HG02759 (cell line): ENCODE data around the gene DLGAP4.

Experiments used
- ATAC-seq: cut with Tn5 transposase; IDR thresholded peaks from one replicate; pipeline ENCODE4 v1.9.1; 2021; ENCODE audit warnings: mild to moderate bottlenecking, moderate library complexity; ENCODE audit not compliant: unreplicated experiment

The DLGAP4 gene

GRCh38 chr20:36305602-36306551 is at the start of gene DLGAP4:
TSS of gene DLGAP4 (plus strand) at chr20:36306339. CDS start at chr20:36431718, 125,379 bp downstream.
- no peak for ATAC-seq

GRCh38 chr20:36259177-36260061 is 46.7 kb upstream of the DLGAP4 start:
- ATAC-seq: no peak

GRCh38 chr20:36260316-36260715 is 45.8 kb upstream of the DLGAP4 start:
- no peak for ATAC-seq

GRCh38 chr20:36261389-36262105 is 44.6 kb upstream of the DLGAP4 start:
- no peak for ATAC-seq

GRCh38 chr20:36262440-36262839 is 43.7 kb upstream of the DLGAP4 start:
- no peak for ATAC-seq

GRCh38 chr20:36264426-36265246 is 41.5 kb upstream of the DLGAP4 start:
- no peak for ATAC-seq

GRCh38 chr20:36266189-36266588 is 40.0 kb upstream of the DLGAP4 start:
- ATAC-seq: no peak

GRCh38 chr20:36267605-36268381 is 38.3 kb upstream of the DLGAP4 start:
- no peak for ATAC-seq

GRCh38 chr20:36268440-36269342 is 37.4 kb upstream of the DLGAP4 start:
- ATAC-seq: no peak

- no peak for ATAC-seq
These were observed 36.6 kb upstream of the DLGAP4 start for GRCh38 chr20:36269507-36269906.

GRCh38 chr20:36270744-36271638 is 35.1 kb upstream of the DLGAP4 start:
- ATAC-seq: no peak

GRCh38 chr20:36271639-36272546 is 34.2 kb upstream of the DLGAP4 start:
- ATAC-seq: no peak

- no peak for ATAC-seq
These were observed 33.5 kb upstream of the DLGAP4 start for GRCh38 chr20:36272547-36273220.

GRCh38 chr20:36273414-36274180 is 32.5 kb upstream of the DLGAP4 start:
- no peak for ATAC-seq
